ENCODE results near the gene MYLK2. TPM values are rescaled to one million over a fixed set of nuclear protein-coding genes. Genes with fewer than 3 reads are reported as not detected.

MYLK2 gene
- total RNA-seq, 1 donor from 2014 or later = not detected

GRCh38 chr20:31869942-31870725 is 51.0 kb downstream of the MYLK2 start, which contains the start of the genes DUSP15 and TTLL9:
Gene DUSP15 (minus strand): TSS chr20:31870527. CDS start chr20:31870337, 190 bp downstream.
Gene TTLL9 (plus strand): TSS chr20:31870634. CDS start chr20:31871127, 493 bp downstream.
- DNase-seq (ENCODE audit: low spot score) = no peak
- peak; percentile 92 for ATAC-seq

- DNase-seq (ENCODE audit: low spot score) = no peak
- peak; percentile 50 for ATAC-seq
These were observed 51.8 kb downstream of the MYLK2 start for GRCh38 chr20:31870726-31871617.

- ATAC-seq = no peak
These were observed 52.4 kb downstream of the MYLK2 start for GRCh38 chr20:31871618-31871954.

GRCh38 chr20:31872406-31872805 is 53.2 kb downstream of the MYLK2 start:
- no peak for ATAC-seq
- no peak for DNase-seq (ENCODE audit: low spot score)

More at GRCh38 chr20:31871618-31871954, 52.4 kb downstream of the MYLK2 start:
- DNase-seq (ENCODE audit: low spot score) = no peak

- no peak for ATAC-seq
- no peak for DNase-seq (ENCODE audit: low spot score)
These were observed 56.5 kb downstream of the MYLK2 start for GRCh38 chr20:31875671-31876070.

- no peak for ATAC-seq
- DNase-seq (ENCODE audit: low spot score) = no peak
These were observed 58.5 kb downstream of the MYLK2 start for GRCh38 chr20:31877684-31878083.

- ATAC-seq (peak; percentile 97), DNase-seq (ENCODE audit: low spot score) (peak; percentile 96)
These were observed 60.2 kb downstream of the MYLK2 start for GRCh38 chr20:31879143-31879987.

GRCh38 chr20:31881945-31882344 is 62.8 kb downstream of the MYLK2 start:
- no peak for ATAC-seq
- DNase-seq (ENCODE audit: low spot score) = no peak

GRCh38 chr20:31883829-31884228 is 64.7 kb downstream of the MYLK2 start:
- no peak for ATAC-seq
- DNase-seq (ENCODE audit: low spot score) = no peak

Other genes with a start within 250 kb of the MYLK2 start
- gene ID1, start 214.1 kb upstream of the MYLK2 start, total RNA-seq = 37.2 TPM
- not detected for gene COX4I2, start 181.4 kb upstream of the MYLK2 start, total RNA-seq
- gene BCL2L1, start 96.5 kb upstream of the MYLK2 start, total RNA-seq = 35.0 TPM
- gene TPX2, start 80.1 kb upstream of the MYLK2 start, total RNA-seq = 2.0 TPM
- gene FOXS1, start 26.2 kb downstream of the MYLK2 start, total RNA-seq = not detected
- gene DUSP15, start 51.2 kb downstream of the MYLK2 start, total RNA-seq = 0.38 TPM
- gene TTLL9, start 51.3 kb downstream of the MYLK2 start, total RNA-seq = not detected
- 5.1 TPM for gene PDRG1, start 132.7 kb downstream of the MYLK2 start, total RNA-seq
- gene XKR7, start 148.8 kb downstream of the MYLK2 start, total RNA-seq = not detected
- 1.5 TPM for gene CCM2L, start 191.1 kb downstream of the MYLK2 start, total RNA-seq
- 3.7 TPM for gene HCK, start 232.9 kb downstream of the MYLK2 start, total RNA-seq

Data from left lobe of liver (tissue), 2 donors.